Tibial artery (tissue), 4 donors: ENCODE results near the gene POLD2.

Experiments used
- DNase-seq, 2 donors: peaks; one replicate each; pipeline ENCODE4 v3.0.0-alpha.2; 2019
- H3K27ac ChIP-seq, 2 donors: fragments of 200-600 bp; sonication (generic) in 1 of 2; 1 replicate in 1 of 2; 2 replicates in 1 of 2; pipeline ENCODE4 v1.5.1; 2018 to 2019; ENCODE audit warnings: mild to moderate bottlenecking in 1 of 2
- H3K27me3 ChIP-seq, 2 donors: fragments of 200-600 bp; sonication (generic) in 1 of 2; one replicate each; pipeline versions ENCODE4 v1.5.1 to v1.6.0; 2016 to 2019
- H3K36me3 ChIP-seq, 3 donors: fragments of 200-600 bp; sonication (generic) in 2 of 3; one replicate each; pipeline ENCODE4 v1.5.1; 2016 to 2019; ENCODE audit warnings: mild to moderate bottlenecking in 2 of 3
- H3K4me1 ChIP-seq, 4 donors: fragments of 200-600 bp; sonication (generic) in 2 of 4; 1 replicate in 3 of 4; 2 replicates in 1 of 4; pipeline ENCODE4 v1.5.1; 2016 to 2019
- H3K4me3 ChIP-seq, 2 donors: fragments of 200-600 bp; sonication (generic) in 1 of 2; 1 replicate in 1 of 2; 2 replicates in 1 of 2; pipeline ENCODE4 v1.5.1; 2018 to 2019; ENCODE audit warnings: mild to moderate bottlenecking in 2 of 2
- H3K9me3 ChIP-seq, 3 donors: fragments of 200-600 bp; sonication (generic) in 1 of 3; one replicate each; pipeline ENCODE4 v1.5.1; 2016 to 2019
- intact Hi-C: fragments of 100-400 bp; cut with DNase I; formaldehyde crosslinking; loops from one replicate; pipeline ENCODE4 v1.15.0; 2023; ENCODE audit warnings: low total_unique reads
- TF ChIP-seq, protein P1 (sequence below), 2 experiments: fragments of 200-600 bp in 1 of 2; fragments of 450-650 bp in 1 of 2; IDR thresholded peaks; one replicate each; pipeline ENCODE4 v1.5.1; 2017 to 2019; ENCODE audit warnings: antibody characterized with exemption in 2 of 2, mild to moderate bottlenecking in 1 of 2, moderate library complexity in 1 of 2

Gene POLD2

DNA sequence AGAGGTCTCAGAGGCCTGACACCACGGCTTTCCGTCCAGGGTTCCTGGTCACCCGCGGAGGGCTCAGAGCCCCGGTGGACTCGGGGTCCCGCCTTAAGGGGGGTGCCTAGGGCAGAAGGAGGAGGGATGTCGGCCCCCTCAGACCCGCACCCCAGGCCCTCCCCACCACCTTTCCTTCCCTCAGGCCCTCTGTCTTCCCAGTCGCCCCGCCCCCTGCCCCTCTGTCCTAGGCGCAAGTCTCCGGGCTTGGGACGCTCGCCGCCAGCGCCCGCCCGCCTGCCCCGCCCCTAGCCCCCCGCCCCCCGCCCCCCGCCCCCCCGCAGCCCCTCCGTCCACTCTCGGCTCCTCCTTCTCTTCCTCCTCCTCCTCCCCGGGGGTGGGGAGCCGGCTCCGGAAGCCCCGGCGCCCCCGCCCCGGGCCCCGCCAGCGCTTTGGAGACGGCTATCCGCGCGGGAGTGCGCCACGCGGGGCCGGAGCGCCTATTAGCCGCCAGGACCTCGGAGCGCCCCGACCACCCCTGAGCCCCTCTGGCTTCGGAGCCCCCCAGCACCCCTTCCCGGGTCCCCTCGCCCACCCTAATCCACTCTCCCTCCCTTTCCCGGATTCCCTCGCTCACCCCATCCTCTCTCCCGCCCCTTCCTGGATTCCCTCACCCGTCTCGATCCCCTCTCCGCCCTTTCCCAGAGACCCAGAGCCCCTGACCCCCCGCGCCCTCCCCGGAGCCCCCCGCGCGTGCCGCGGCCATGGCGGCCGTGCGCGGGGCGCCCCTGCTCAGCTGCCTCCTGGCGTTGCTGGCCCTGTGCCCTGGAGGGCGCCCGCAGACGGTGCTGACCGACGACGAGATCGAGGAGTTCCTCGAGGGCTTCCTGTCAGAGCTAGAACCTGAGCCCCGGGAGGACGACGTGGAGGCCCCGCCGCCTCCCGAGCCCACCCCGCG lies 19.2 kb downstream of the POLD2 start, which contains the start of gene AEBP1:
Gene AEBP1 (plus strand): TSS at position 423 of the 937 bp plus-strand sequence. CDS start 321 bp downstream, at position 744.
- TF ChIP-seq, protein P1, sequence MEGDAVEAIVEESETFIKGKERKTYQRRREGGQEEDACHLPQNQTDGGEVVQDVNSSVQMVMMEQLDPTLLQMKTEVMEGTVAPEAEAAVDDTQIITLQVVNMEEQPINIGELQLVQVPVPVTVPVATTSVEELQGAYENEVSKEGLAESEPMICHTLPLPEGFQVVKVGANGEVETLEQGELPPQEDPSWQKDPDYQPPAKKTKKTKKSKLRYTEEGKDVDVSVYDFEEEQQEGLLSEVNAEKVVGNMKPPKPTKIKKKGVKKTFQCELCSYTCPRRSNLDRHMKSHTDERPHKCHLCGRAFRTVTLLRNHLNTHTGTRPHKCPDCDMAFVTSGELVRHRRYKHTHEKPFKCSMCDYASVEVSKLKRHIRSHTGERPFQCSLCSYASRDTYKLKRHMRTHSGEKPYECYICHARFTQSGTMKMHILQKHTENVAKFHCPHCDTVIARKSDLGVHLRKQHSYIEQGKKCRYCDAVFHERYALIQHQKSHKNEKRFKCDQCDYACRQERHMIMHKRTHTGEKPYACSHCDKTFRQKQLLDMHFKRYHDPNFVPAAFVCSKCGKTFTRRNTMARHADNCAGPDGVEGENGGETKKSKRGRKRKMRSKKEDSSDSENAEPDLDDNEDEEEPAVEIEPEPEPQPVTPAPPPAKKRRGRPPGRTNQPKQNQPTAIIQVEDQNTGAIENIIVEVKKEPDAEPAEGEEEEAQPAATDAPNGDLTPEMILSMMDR (IDR thresholded peaks at IDR 0.05): no peak
- DNase-seq: peak in 1 of 2 donors; percentile 77
- H3K4me1 ChIP-seq: peaks cover 12 to 99% (median 82%) of the 10 kb centered on the region in 4 donors

DNA sequence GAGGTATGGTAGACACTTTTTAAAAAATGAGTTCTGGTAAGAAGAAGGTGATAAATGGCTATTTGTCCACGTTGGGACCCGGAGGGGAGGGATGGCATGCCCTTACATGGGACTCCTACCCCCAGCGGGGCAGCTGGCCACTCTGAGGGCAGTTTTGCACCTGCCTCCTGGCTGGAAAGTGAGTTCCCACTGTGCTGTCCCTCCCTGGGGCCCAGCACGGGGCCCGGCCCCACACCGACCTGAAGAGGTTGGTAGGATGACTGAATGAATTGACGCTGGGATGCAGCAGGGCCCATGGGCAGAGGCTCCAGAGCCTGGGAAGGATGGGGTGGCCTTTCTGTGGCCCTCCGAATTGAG lies 19.8 kb downstream of the POLD2 start:
- intact Hi-C loops: no loop called here
- peak overlapping the region; percentile 98 to 100 for H3K27ac ChIP-seq
- H3K4me3 ChIP-seq: peak overlapping the region; percentile 52 to 58
- no peaks in the 10 kb centered on the region for H3K27me3 ChIP-seq
- H3K4me1 ChIP-seq: peaks cover 9 to 98% (median 76%) of the 10 kb centered on the region in 4 donors
- peaks cover 0 to 20% (median 17%) of the 10 kb centered on the region in 3 donors for H3K36me3 ChIP-seq
- TF ChIP-seq, protein P1 (IDR thresholded peaks at IDR 0.05): no peak
- no peak for DNase-seq
- H3K9me3 ChIP-seq: no peaks in the 10 kb centered on the region

More for the DNA sequence above, 19.2 kb downstream of the POLD2 start, which contains the start of gene AEBP1:
- H3K27ac ChIP-seq: peak within 1 kb of the TSS; percentile 98 to 100
- intact Hi-C loops: loop anchor here (2.0 kb wide), 1 partner anchor 21 kb away; the partner anchor contains the start of gene POLM
- no peaks in the 10 kb centered on the region for H3K27me3 ChIP-seq
- peak within 1 kb of the TSS; percentile 52 to 58 for H3K4me3 ChIP-seq
- no peaks in the 10 kb centered on the region for H3K9me3 ChIP-seq
- H3K36me3 ChIP-seq: peaks cover 3 to 26% (median 23%) of the 10 kb centered on the region in 3 donors

DNA sequence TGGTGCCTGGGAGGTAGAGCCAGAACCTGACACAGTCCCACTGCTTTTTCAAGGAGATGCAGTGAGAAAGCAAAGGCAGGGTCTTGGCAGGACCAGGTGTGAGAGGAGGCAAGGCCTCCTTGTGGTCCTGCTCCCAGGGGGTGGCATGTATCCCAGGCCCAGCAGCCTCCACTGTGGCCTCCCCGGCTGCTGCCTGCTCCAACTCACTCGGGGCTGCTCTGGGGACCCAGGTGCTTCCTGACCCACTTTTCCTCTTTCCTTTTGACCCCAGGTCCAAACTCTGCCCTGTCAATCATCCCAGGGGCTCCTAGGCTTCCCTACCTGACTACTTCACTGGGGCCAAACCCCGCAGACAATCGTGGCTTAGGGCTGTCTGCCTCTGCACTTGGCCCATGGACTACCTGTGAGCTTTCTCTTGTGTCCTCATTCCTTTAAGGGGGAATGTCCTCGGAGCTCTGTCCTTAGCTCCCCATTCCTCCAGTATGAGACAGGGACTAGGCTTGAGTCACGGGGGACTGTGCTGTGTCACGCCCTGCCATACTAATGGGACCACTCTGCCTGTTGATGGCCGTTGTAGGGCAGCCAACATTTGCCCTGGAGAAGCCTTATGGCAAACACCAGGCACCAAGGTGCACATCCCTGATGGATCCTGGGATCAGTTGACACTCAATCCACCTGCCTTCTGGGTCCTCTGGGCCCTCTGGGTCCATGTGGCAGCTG lies 20.3 kb downstream of the POLD2 start:
- H3K9me3 ChIP-seq: no peaks in the 10 kb centered on the region
- TF ChIP-seq, protein P1 (IDR thresholded peaks at IDR 0.05): no peak
- no peak for DNase-seq
- H3K4me1 ChIP-seq: peaks cover 6 to 98% (median 70%) of the 10 kb centered on the region in 4 donors
- intact Hi-C loops: no loop called here
- no peak overlapping the region for H3K4me3 ChIP-seq
- peak overlapping the region; percentile 98 to 100 for H3K27ac ChIP-seq
- peaks cover 0 to 14% (median 12%) of the 10 kb centered on the region in 3 donors for H3K36me3 ChIP-seq
- H3K27me3 ChIP-seq: no peaks in the 10 kb centered on the region

DNA sequence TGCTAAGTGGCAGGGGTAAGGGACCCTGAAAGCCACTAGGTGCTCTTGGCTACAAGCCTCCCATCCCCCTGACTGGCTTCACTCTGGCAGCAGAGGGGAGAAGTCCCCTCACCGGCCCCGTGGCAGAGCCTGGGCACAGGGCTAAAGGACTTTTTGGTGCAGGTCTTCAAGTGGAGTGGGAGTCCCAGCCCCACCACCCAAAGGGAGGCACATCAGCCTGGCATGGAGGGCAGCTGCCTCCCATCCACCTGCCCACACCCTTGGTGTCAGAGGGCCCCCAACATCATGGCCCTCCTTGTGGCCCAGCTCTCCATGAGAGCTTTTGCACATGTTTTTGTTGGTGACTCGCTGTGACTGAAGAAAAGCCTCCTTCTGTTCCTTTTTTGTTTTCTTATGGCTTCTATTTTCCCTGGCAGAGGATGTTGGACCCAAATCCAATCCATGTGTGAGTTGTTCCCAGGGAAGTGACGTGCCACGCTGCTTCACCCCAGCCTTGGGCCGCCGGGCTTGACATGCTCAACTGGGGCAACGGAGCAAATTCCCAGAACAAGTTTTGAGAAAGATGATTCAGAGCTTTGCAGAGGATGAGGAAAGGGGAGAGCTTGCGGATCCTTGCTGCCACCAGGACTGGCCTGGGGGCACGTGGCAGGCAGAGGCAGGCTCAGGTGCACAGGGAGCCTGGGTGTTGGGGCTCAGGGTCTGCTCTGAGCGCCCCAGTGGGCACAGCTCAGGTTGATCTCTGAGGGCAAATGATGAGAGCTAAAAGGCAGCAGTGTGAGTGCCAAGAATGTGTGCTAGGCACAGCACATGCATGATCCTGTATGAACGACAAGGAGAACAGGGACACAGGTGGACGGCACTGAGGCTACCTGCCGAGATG lies 21.1 kb downstream of the POLD2 start:
- TF ChIP-seq, protein P1 (IDR thresholded peaks at IDR 0.05): no peak
- no peak overlapping the region for H3K4me3 ChIP-seq
- peaks cover 6 to 97% (median 62%) of the 10 kb centered on the region in 4 donors for H3K4me1 ChIP-seq
- peak overlapping the region; percentile 98 to 100 for H3K27ac ChIP-seq
- H3K9me3 ChIP-seq: no peaks in the 10 kb centered on the region
- H3K27me3 ChIP-seq: no peaks in the 10 kb centered on the region
- peak; percentile 85 to 97 for DNase-seq
- intact Hi-C loops: no loop called here
- peaks cover 0 to 6% (median 4%) of the 10 kb centered on the region in 3 donors for H3K36me3 ChIP-seq
